ENCODE data around the gene TMEM214.

DNA sequence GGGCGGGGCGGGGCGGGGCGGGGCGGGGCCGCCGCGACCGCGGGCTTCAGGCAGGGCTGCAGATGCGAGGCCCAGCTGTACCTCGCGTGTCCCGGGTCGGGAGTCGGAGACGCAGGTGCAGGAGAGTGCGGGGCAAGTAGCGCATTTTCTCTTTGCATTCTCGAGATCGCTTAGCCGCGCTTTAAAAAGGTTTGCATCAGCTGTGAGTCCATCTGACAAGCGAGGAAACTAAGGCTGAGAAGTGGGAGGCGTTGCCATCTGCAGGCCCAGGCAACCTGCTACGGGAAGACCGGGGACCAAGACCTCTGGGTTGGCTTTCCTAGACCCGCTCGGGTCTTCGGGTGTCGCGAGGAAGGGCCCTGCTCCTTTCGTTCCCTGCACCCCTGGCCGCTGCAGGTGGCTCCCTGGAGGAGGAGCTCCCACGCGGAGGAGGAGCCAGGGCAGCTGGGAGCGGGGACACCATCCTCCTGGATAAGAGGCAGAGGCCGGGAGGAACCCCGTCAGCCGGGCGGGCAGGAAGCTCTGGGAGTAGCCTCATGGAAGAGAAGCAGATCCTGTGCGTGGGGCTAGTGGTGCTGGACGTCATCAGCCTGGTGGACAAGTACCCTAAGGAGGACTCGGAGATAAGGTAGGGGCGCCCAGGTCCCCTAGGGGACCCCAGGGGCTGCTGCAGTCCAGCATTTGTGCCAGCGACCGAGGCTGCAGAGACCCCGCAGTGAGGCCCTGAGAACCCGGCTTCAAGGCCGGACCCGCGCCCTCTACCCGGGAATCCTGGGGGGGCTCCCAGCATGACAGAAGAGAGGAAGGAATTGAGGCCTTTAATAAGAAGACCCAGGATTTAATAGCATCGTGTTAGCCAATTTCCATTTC, 54.2 kb downstream of the TMEM214 start, which contains the start of gene KHK:
- TF ChIP-seq, protein P1, sequence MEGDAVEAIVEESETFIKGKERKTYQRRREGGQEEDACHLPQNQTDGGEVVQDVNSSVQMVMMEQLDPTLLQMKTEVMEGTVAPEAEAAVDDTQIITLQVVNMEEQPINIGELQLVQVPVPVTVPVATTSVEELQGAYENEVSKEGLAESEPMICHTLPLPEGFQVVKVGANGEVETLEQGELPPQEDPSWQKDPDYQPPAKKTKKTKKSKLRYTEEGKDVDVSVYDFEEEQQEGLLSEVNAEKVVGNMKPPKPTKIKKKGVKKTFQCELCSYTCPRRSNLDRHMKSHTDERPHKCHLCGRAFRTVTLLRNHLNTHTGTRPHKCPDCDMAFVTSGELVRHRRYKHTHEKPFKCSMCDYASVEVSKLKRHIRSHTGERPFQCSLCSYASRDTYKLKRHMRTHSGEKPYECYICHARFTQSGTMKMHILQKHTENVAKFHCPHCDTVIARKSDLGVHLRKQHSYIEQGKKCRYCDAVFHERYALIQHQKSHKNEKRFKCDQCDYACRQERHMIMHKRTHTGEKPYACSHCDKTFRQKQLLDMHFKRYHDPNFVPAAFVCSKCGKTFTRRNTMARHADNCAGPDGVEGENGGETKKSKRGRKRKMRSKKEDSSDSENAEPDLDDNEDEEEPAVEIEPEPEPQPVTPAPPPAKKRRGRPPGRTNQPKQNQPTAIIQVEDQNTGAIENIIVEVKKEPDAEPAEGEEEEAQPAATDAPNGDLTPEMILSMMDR (IDR thresholded peaks at IDR 0.05) = no peak
- no peak for TF ChIP-seq POLR2A (IDR thresholded peaks at IDR 0.05)
